ENCODE results near the gene PLCE1.

GRCh38 chr10:94041206-94041605 is 47.5 kb downstream of the PLCE1 start:
- TF ChIP-seq POLR2A (IDR thresholded peaks at IDR 0.05) (no peak), CTCF (IDR thresholded peaks at IDR 0.05) (no peak)
